ENCODE measurements around the gene NFKB2. TPM values are rescaled to one million over a fixed set of nuclear protein-coding genes. Genes with fewer than 3 reads are reported as not detected.

The NFKB2 gene
- total and polyA plus RNA-seq, 2 of the 4 experiments (the other 2 are of a cell fraction) = 16.1 to 32.3 TPM

DNA sequence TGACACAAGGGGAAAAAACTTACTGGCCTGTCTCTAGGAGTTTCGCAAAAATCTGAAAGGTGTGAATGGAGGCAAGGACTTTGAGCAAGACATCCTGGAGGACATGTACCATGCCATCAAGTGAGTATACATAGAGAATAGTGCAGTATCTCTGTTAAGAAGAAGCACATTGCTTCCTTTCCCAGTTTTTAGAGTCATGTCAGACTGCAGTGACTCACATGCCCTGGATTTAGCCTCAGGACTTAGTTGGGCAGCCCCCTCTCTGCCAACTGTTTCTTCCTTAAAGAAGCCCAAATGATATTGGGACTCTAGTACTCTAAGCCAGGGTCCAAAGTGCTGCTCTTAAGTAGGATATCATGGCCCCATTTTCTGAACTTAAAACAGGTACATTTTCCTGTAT is 28.1 kb upstream of the NFKB2 start:
- Histone ChIP-seq H3K9ac (ENCODE audit: low read depth, low read length) (no peak overlapping the region), H2AK5ac (ENCODE audit: low read depth, low read length) (no peak overlapping the region), H2BK120ac (ENCODE audit: low read depth, low read length) (no peak overlapping the region), H3K56ac (ENCODE audit: extremely low read depth, insufficient read depth, low read length) (no peak overlapping the region), H3K27ac (ENCODE audit: insufficient read depth, low read length) (no peak overlapping the region), H2BK20ac (ENCODE audit: low read depth, low read length) (no peak overlapping the region), H3K23ac (ENCODE audit: low read depth, low read length) (no peak overlapping the region), H2BK15ac (ENCODE audit: low read depth, low read length) (no peak overlapping the region), H3K36me3 (ENCODE audit: control insufficient read depth, insufficient read depth, low read length) (peaks cover 77% of the 10 kb centered on the region), H3K4me2 (ENCODE audit: low read depth, low read length) (no peak overlapping the region), H3K9me3 (ENCODE audit: control insufficient read depth, insufficient read depth, low read length) (no peaks in the 10 kb centered on the region), H3K27me3 (ENCODE audit: control insufficient read depth, insufficient read depth, low read length) (no peaks in the 10 kb centered on the region), H4K20me1 (ENCODE audit: insufficient read depth, low read length) (no peaks in the 10 kb centered on the region), H3K4ac (ENCODE audit: low read depth, low read length) (no peak overlapping the region), H2AK9ac (replicated peaks; ENCODE audit: low read depth, low read length, poor library complexity) (no peak overlapping the region), H3K79me1 (ENCODE audit: low read depth in 1 of 2, low read length in 2 of 2) (peaks cover 10 to 15% of the 10 kb centered on the region in 2 experiments; a peak in 3 of 4 replicates), H4K8ac (ENCODE audit: low read depth in 2 of 2, low read length in 2 of 2) (no peak overlapping the region), H3K4me3 (ENCODE audit: insufficient read depth, low read depth, low read length) (no peak overlapping the region), H3K4me1 (ENCODE audit: control insufficient read depth, insufficient read depth, low read length) (no peaks in the 10 kb centered on the region), H4K91ac (ENCODE audit: insufficient read depth, low read depth, low read length) (no peak overlapping the region), H4K5ac (ENCODE audit: low read depth, low read length) (no peak overlapping the region), H2AFZ (replicated peaks; ENCODE audit: low read length, poor library complexity) (no peak overlapping the region), H3K9me1 (ENCODE audit: insufficient read depth, low read length) (peaks cover 3% of the 10 kb centered on the region), H3K14ac (replicated peaks; ENCODE audit: low read depth, low read length) (no peak overlapping the region), H3K18ac (ENCODE audit: low read depth, low read length) (no peak overlapping the region), H2BK5ac (ENCODE audit: low read depth, low read length, poor library complexity, severe bottlenecking) (no peak overlapping the region)
- CTCF ChIA-PET = no interaction called here
- BruUV-seq (replicated peaks) = no TSS peak
- POLR2A ChIA-PET (ENCODE audit: unreplicated experiment) = no interaction called here
- no CpG with 5 or more reads among the region's 1 CpG for WGBS, 2 experiments (ENCODE audit: extremely low coverage in 2 of 2, insufficient read length in 1 of 2)
- ATAC-seq (ENCODE audit: low read depth) (no peak), DNase-seq (no peak)
- dilution Hi-C loops (cut with HindIII; ENCODE audit: low sequenced_read_pairs, unreplicated experiment) (no loop called here), in situ Hi-C loops (cut with MboI; ENCODE audit: low sequenced_read_pairs) (no loop called here), intact Hi-C loops (cut with micrococcal nuclease) (no loop called here)
- TF ChIP-seq RAD21 (IDR thresholded peaks at IDR 0.05; ENCODE audit: low read length) = no peak
- TF ChIP-seq NFE2L2 (IDR thresholded peaks at IDR 0.05; ENCODE audit: low read depth, low read length) = no peak
- TF ChIP-seq, protein P1, sequence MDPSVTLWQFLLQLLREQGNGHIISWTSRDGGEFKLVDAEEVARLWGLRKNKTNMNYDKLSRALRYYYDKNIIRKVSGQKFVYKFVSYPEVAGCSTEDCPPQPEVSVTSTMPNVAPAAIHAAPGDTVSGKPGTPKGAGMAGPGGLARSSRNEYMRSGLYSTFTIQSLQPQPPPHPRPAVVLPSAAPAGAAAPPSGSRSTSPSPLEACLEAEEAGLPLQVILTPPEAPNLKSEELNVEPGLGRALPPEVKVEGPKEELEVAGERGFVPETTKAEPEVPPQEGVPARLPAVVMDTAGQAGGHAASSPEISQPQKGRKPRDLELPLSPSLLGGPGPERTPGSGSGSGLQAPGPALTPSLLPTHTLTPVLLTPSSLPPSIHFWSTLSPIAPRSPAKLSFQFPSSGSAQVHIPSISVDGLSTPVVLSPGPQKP (IDR thresholded peaks at IDR 0.05; ENCODE audit: borderline replicate concordance, low read depth, low read length) = no peak
- TF ChIP-seq RFX5 (IDR thresholded peaks at IDR 0.05; ENCODE audit: low read depth, low read length) = no peak
- no peak for TF ChIP-seq MAFK (IDR thresholded peaks at IDR 0.05; ENCODE audit: low read depth, low read length)
- TF ChIP-seq FOS (IDR thresholded peaks at IDR 0.05; ENCODE audit: low read depth, low read length) = no peak
- no peak for TF ChIP-seq RCOR1 (IDR thresholded peaks at IDR 0.05; ENCODE audit: insufficient replicate concordance, low read length)
- no peak for TF ChIP-seq MXI1 (IDR thresholded peaks at IDR 0.05; ENCODE audit: borderline replicate concordance, low read depth, low read length)
- no peak for TF ChIP-seq POLR2A (IDR thresholded peaks at IDR 0.05; ENCODE audit: low read depth, low read length)
- TF ChIP-seq BHLHE40 (IDR thresholded peaks at IDR 0.05; ENCODE audit: low read depth, low read length) = no peak

Data from IMR-90 (cell line).